GM12875 (cell line): Measurements from ENCODE around the gene VSTM4.

Experiments
- H3K4me3 ChIP-seq: one replicate; pipeline ENCODE4 v1.5.1; 2011; ENCODE audit warnings: low read depth, low read length, control low read depth
- CTCF ChIP-seq: IDR thresholded peaks from 2 replicates; pipeline ENCODE4 v1.5.1; 2011; ENCODE audit warnings: low read depth, mild to moderate bottlenecking, control low read depth, inconsistent platforms, low read length, moderate library complexity, borderline replicate concordance; ENCODE audit not compliant: insufficient read depth

Gene VSTM4

GRCh38 chr10:49118430-49119074 is 3.2 kb upstream of the VSTM4 start:
- no peak for TF ChIP-seq CTCF
- H3K4me3 ChIP-seq: no peak overlapping the region

- no peak overlapping the region for H3K4me3 ChIP-seq
- no peak for TF ChIP-seq CTCF
Observed at GRCh38 chr10:49117376-49118070, 2.2 kb upstream of the VSTM4 start.

- H3K4me3 ChIP-seq: no peak overlapping the region
- TF ChIP-seq CTCF: no peak
Observed at GRCh38 chr10:49116509-49117375, 1.4 kb upstream of the VSTM4 start.

GRCh38 chr10:49115796-49116508 is 630 bp upstream of the VSTM4 start:
- no peak for TF ChIP-seq CTCF
- H3K4me3 ChIP-seq: no peak overlapping the region

- no peak for TF ChIP-seq CTCF
- H3K4me3 ChIP-seq: no peak overlapping the region
Observed at GRCh38 chr10:49114718-49115014, 656 bp downstream of the VSTM4 start.

- TF ChIP-seq CTCF: no peak
- no peak overlapping the region for H3K4me3 ChIP-seq
Observed at GRCh38 chr10:49113741-49114141, 1.6 kb downstream of the VSTM4 start.
